ENCODE data around the gene CSTB. TPM values are rescaled to one million over a fixed set of nuclear protein-coding genes. Genes with fewer than 3 reads are reported as not detected.
A peak's percentile ranks its signal among the peaks of the same experiment; 100 is the strongest.

Gene CSTB
- total RNA-seq, 1 experiment from 2014 or later: 40.7 TPM

GRCh38 chr21:43767498-43767983, 8.6 kb downstream of the CSTB start:
- H2AK5ac ChIP-seq (ENCODE audit: insufficient read length, low read length): no peak overlapping the region
- no peaks in the 10 kb centered on the region for H3K27me3 ChIP-seq (ENCODE audit: insufficient read depth, low read length)
- H2BK120ac ChIP-seq (ENCODE audit: low read depth, low read length, poor library complexity, severe bottlenecking): no peak overlapping the region
- H3K36me3 Mint-ChIP-seq (ENCODE audit: insufficient read depth in 1 of 3, low read depth in 3 of 3): peaks cover 6 to 9% (median 6%) of the 10 kb centered on the region in 3 experiments
- no peak overlapping the region for H3K18ac ChIP-seq (ENCODE audit: insufficient read length, low read depth, low read length)
- H4K8ac ChIP-seq (replicated peaks; ENCODE audit: insufficient read length, low read depth, low read length): no peak overlapping the region
- no peak for DNase-seq
- H3K27me3 Mint-ChIP-seq (ENCODE audit: low read depth): no peaks in the 10 kb centered on the region
- H3K4me1 ChIP-seq (ENCODE audit: insufficient read depth, low read length): peaks cover 4% of the 10 kb centered on the region; the same call in 1 of the 2 replicates
- no peaks in the 10 kb centered on the region for H3K23me2 ChIP-seq (ENCODE audit: insufficient read length, low read depth, low read length, poor library complexity, severe bottlenecking)
- H4K20me1 ChIP-seq (ENCODE audit: control insufficient read depth, insufficient read depth, insufficient read length): no peaks in the 10 kb centered on the region
- no peak overlapping the region for H3K27ac ChIP-seq (ENCODE audit: insufficient read length, low read depth, low read length)
- H3K4me2 ChIP-seq (ENCODE audit: insufficient read depth, insufficient read length, low read length): no peak overlapping the region
- H4K91ac ChIP-seq (ENCODE audit: insufficient read length, low read depth, low read length): peak overlapping the region; percentile 21
- H3K9me3 Mint-ChIP-seq: peaks cover 0 to 3% of the 10 kb centered on the region in 2 experiments; a peak in 1 of 5 replicates
- H3T11ph ChIP-seq (ENCODE audit: low read length): no peak overlapping the region
- H3K9ac ChIP-seq (ENCODE audit: extremely low read depth, insufficient read length, low read length): no peak overlapping the region
- no peak for TF ChIP-seq CTCF (conservative IDR thresholded peaks at IDR 0.05)
- H3K14ac ChIP-seq (ENCODE audit: insufficient read depth, low read length): peak overlapping the region; percentile 5; the same call in 1 of the 2 replicates
- no peak overlapping the region for H2BK15ac ChIP-seq (ENCODE audit: low read depth, low read length)
- WGBS (ENCODE audit: extremely low coverage, insufficient read length, low lambda C conversion rate): no CpG with 5 or more reads among the region's 15 CpGs
- peak overlapping the region; percentile 6 for H4K5ac ChIP-seq (ENCODE audit: insufficient read length, low read depth, low read length)
- H3K27ac Mint-ChIP-seq: peak overlapping the region; percentile 84 to 93 (median 90); a peak in 5 of 7 replicates
- H3K4me3 Mint-ChIP-seq: no peak overlapping the region
- no peaks in the 10 kb centered on the region for H3K79me1 ChIP-seq (ENCODE audit: insufficient read depth, low read depth, low read length, poor library complexity, severe bottlenecking)
- no peaks in the 10 kb centered on the region for H3K79me2 ChIP-seq (ENCODE audit: insufficient read depth, low read length)
- H2AFZ ChIP-seq (ENCODE audit: low read length): no peak overlapping the region
- H2BK5ac ChIP-seq (ENCODE audit: insufficient read length, low read length): no peak overlapping the region
- no peak overlapping the region for H3K23ac ChIP-seq (ENCODE audit: insufficient read length, low read depth, low read length)
- no peak overlapping the region for H3K56ac ChIP-seq (ENCODE audit: insufficient read length, low read depth, low read length)
- H3K9me3 ChIP-seq (ENCODE audit: control insufficient read depth, low read depth, low read length): no peaks in the 10 kb centered on the region
- no peak overlapping the region for H3K4ac ChIP-seq (ENCODE audit: low read depth, low read length)
- H3K4me1 Mint-ChIP-seq: peaks cover 32 to 38% of the 10 kb centered on the region in 2 experiments
- no peak overlapping the region for H2BK12ac ChIP-seq (ENCODE audit: insufficient read length, low read depth, low read length)
- no peak overlapping the region for H2BK20ac ChIP-seq (ENCODE audit: low read depth, low read length, poor library complexity, severe bottlenecking)
